ENCODE data around the gene ADORA1. TPM values are rescaled to one million over a fixed set of nuclear protein-coding genes. Genes with fewer than 3 reads are reported as not detected.

ADORA1 gene
- total and polyA plus RNA-seq, 2 of the 4 experiments (the other 2 are of a cell fraction): 0.36 to 0.56 TPM

GRCh38 chr1:203206129-203206687 lies 78.7 kb downstream of the ADORA1 start:
- Histone ChIP-seq H3K4me1 (ENCODE audit: control insufficient read depth, insufficient read depth, low read length) (peaks cover 9% of the 10 kb centered on the region), H2AK9ac (replicated peaks; ENCODE audit: low read depth, low read length, poor library complexity) (peak overlapping the region; percentile 20), H4K8ac (ENCODE audit: low read depth in 2 of 2, low read length in 2 of 2) (no peak overlapping the region), H2BK5ac (ENCODE audit: low read depth, low read length, poor library complexity, severe bottlenecking) (no peak overlapping the region), H2AFZ (replicated peaks; ENCODE audit: low read length, poor library complexity) (no peak overlapping the region), H3K18ac (ENCODE audit: low read depth, low read length) (peak overlapping the region; percentile 7; the same call in 1 of the 2 replicates), H3K14ac (replicated peaks; ENCODE audit: low read depth, low read length) (0 out of 2 replicates have a peak overlapping the region, but pooled peaks have one; percentile 16), H2BK20ac (ENCODE audit: low read depth, low read length) (no peak overlapping the region), H3K79me1 (ENCODE audit: low read depth in 1 of 2, low read length in 2 of 2) (no peaks in the 10 kb centered on the region), H3K4ac (ENCODE audit: low read depth, low read length) (no peak overlapping the region), H3K9me1 (ENCODE audit: insufficient read depth, low read length) (no peaks in the 10 kb centered on the region), H3K4me2 (ENCODE audit: low read depth, low read length) (no peak overlapping the region), H3K23ac (ENCODE audit: low read depth, low read length) (no peak overlapping the region), H2BK120ac (ENCODE audit: low read depth, low read length) (no peak overlapping the region), H3K4me3 (ENCODE audit: insufficient read depth, low read depth, low read length) (no peak overlapping the region), H3K27me3 (ENCODE audit: control insufficient read depth, insufficient read depth, low read length) (peaks cover 4% of the 10 kb centered on the region; the same call in 1 of the 2 replicates), H4K91ac (ENCODE audit: insufficient read depth, low read depth, low read length) (no peak overlapping the region), H2BK15ac (ENCODE audit: low read depth, low read length) (no peak overlapping the region), H3K9ac (ENCODE audit: low read depth, low read length) (no peak overlapping the region), H3K56ac (ENCODE audit: extremely low read depth, insufficient read depth, low read length) (no peak overlapping the region), H3K9me3 (ENCODE audit: control insufficient read depth, insufficient read depth, low read length) (no peaks in the 10 kb centered on the region), H4K5ac (ENCODE audit: low read depth, low read length) (no peak overlapping the region; the same call in 1 of the 2 replicates), H2AK5ac (ENCODE audit: low read depth, low read length) (no peak overlapping the region), H4K20me1 (ENCODE audit: insufficient read depth, low read length) (no peaks in the 10 kb centered on the region), H3K27ac (ENCODE audit: insufficient read depth, low read length) (no peak overlapping the region), H3K36me3 (ENCODE audit: control insufficient read depth, insufficient read depth, low read length) (no peaks in the 10 kb centered on the region)
- ATAC-seq (ENCODE audit: low read depth): no peak
- dilution Hi-C loops (cut with HindIII; ENCODE audit: low sequenced_read_pairs, unreplicated experiment) (no loop called here), in situ Hi-C loops (cut with MboI; ENCODE audit: low sequenced_read_pairs) (no loop called here), intact Hi-C loops (cut with micrococcal nuclease) (no loop called here)
- no peak for TF ChIP-seq MAZ (IDR thresholded peaks at IDR 0.05; ENCODE audit: borderline replicate concordance, low read depth, low read length)
- no peak for TF ChIP-seq BHLHE40 (IDR thresholded peaks at IDR 0.05; ENCODE audit: low read depth, low read length)
- no peak for TF ChIP-seq CEBPB (IDR thresholded peaks at IDR 0.05; ENCODE audit: low read depth, low read length)
- TF ChIP-seq CHD1 (IDR thresholded peaks at IDR 0.05; ENCODE audit: low read depth, low read length): no peak
- no peak for TF ChIP-seq POLR2A (IDR thresholded peaks at IDR 0.05; ENCODE audit: low read depth, low read length)
- CTCF ChIA-PET: interaction anchor here (1.0 to 1.3 kb wide), 2 partner anchors 67 to 151 kb away, joined by 3 read pairs; no protein-coding TSS in a partner anchor
- BruUV-seq (replicated peaks): no TSS peak
- WGBS, 2 experiments (ENCODE audit: extremely low coverage in 2 of 2, insufficient read length in 1 of 2): no CpG with 5 or more reads among the region's 5 CpGs
- DNase-seq: no peak
- POLR2A ChIA-PET (ENCODE audit: unreplicated experiment): no interaction called here

Data from IMR-90 (cell line).